Dedifferentiated amniotic fluid mesenchymal stem cell (primary cell): ENCODE data around the gene GTF3C2.
"Not testable (repeated sequence)": the region's sequence is repeated elsewhere in the genome, so short reads cannot be mapped to it uniquely, and the experiment has no call there.

ENCODE experiments used
- DNase-seq: peaks from one replicate; pipeline ENCODE4 v3.0.0-alpha.2; 2016; ENCODE audit errors: extremely low spot score

The GTF3C2 gene

DNA sequence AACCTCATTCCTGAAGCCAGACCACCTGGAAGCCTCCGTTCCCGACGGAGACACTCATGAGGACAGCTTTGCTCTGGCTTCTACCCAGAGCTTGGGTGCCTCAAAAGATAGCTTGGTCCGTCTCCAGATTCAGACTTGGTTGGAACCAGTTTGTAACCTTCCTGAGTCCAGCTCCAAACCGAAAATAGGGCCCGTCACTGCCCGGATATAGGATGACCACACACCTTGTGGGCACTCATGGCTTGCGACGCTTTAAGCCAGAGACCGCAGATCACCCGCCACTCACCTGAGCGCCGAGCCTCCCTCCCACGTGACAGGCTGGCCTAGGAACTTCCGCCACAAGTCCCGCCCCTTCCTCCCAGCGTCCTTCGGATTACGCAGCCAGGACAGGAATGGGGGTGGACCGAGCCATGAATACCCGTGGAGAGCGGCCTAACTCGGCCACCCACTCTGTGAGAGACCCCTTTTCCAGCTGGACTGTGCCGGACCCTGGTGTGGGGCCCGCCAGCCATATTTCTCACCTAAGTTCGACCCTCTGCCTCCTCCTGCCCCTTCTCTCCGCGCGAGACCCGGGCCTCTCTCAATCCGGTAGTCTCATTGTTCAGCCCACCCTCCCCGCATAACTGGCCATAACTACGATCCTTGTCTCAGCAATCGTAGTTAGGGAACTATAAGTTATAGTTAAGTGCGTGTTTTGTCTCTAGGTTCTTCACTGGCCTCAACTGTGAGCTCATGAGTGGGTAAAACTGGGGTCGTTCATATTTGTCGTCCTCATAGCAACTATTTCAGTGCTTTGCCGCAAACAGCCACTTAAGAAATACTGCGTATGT lies 33.6 kb downstream of the GTF3C2 start, which contains the start of gene MPV17:
Gene MPV17, minus strand, starts transcription at position 332 of the 830 bp plus-strand sequence. CDS start 580 bp downstream, outside the sequence.
- peak; percentile 88 for DNase-seq

GRCh38 chr2:27322301-27322765 lies 34.2 kb downstream of the GTF3C2 start:
- no peak for DNase-seq

GRCh38 chr2:27320958-27321543 lies 35.5 kb downstream of the GTF3C2 start:
- peak; percentile 76 for DNase-seq

- not testable (repeated sequence) for DNase-seq
Measured at GRCh38 chr2:27319839-27320238, 36.7 kb downstream of the GTF3C2 start.

DNA sequence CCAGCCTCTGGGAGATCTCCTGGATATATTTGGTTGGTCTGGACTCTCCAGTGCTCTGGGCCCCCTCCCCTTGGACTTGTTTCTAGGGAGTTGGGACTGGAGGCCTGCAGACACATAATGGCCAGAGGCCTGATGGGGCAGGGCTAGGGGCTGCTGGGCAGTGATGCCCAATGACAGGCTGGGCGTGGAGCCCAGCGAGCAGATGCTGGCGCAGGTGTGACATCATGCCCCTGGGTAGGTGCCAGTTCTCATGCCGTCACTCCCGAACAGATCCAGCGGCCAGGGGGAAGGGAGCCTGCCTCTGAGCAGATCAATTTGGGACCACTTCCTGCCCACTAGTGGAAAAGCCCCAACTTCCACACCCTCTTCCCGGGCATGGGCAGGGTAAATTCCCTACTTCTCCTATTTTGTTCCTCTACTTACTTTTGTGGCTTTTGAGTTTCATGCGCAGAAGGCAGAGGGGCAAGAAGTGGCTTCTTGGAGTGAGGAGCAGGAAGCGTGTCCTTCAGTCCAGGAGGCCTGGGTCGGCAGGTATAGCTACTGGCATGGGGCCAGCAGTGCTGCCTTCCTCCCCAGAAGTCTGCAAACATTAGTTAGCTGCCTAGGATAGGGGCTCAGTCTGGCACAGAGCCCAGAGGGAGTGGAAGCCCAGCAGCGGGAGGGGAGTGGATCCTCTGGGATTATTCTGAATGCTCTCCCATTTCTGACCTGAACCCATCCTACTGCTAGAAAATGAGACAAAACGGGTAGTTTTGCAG lies 39.7 kb downstream of the GTF3C2 start:
- DNase-seq = no peak

DNA sequence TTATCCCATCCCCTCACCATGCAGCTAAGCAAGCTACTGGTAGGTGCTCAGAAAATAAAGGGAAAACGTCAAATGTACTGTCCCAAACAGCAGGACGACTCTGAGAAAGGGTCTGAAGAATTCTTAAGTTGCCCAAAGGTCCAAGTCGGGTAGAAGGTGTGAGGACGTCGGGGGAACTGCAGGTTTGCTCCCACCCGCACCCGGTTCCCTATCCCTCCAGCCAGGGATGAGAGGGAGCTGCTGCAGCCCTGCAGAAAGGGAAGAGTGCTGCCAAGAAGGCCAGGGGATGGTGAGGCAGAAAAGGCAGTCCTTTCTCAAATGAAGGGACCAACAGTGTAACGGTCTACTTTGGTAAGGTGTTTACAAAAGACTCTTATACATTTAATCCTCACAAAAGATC lies 41.4 kb downstream of the GTF3C2 start:
- DNase-seq = no peak

DNA sequence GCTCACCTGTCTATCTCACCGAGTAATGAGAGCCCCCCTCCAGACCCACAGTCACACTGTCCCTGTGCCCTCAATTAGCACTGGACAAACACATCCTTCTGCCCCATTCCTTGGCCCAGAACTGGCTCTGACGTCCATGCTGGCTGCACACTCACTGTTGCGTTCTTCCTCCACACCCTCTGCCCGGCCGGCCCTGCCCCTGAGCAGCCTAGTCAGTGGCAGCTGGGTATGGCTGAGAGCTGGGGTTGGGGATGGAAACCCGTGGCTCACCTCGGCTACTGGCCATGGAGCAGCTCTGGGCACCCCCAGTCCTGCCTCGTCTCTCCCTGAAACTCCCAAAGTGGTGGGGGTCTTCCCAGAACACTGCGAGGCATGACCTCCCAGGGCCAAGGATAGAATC lies 41.9 kb downstream of the GTF3C2 start:
- no peak for DNase-seq

DNA sequence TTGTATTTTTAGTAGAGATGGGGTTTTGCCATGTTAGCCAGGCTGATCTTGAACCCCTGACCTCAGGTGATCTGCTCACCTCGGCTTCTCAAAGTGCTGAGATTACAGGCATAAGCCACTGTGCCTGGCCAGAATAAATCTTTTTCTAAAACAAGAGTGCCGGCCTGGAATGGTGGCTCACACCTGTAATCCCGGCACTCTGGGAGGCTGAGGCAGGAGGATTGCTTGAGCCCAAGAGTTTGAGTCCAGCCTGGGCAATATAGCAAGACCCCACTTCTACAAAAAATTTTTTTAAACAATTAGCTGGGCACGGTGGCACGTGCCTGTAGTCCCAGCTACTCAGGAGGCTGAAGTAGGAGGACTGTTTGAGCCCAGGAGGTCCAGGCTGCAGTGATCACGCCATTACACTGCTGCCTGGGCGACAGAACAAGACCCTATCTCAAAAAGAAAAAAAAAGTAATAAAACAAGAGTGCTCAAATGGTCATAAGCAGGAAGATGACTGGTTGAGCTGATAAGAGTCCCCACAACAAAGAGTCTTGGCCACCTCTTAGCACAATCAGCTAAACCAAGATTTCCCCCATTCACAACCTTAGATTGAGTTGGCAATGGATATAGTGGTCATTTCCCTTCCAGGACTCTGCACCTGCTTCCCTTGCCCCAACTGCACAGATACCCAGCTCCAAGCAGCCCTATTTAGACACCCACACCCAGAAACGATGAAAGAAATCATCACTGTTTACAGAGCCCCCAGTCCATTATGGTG lies 42.5 kb downstream of the GTF3C2 start:
- no peak for DNase-seq

- DNase-seq = no peak
Measured at GRCh38 chr2:27312152-27312551, 44.4 kb downstream of the GTF3C2 start.

- DNase-seq = no peak
Measured at GRCh38 chr2:27309651-27310050, 46.9 kb downstream of the GTF3C2 start.

GRCh38 chr2:27308359-27308881 lies 48.1 kb downstream of the GTF3C2 start, which contains the start of gene UCN:
Gene UCN, minus strand, starts transcription at chr2:27308445. Its CDS starts 550 bp downstream, at chr2:27307895.
- no peak for DNase-seq

DNA sequence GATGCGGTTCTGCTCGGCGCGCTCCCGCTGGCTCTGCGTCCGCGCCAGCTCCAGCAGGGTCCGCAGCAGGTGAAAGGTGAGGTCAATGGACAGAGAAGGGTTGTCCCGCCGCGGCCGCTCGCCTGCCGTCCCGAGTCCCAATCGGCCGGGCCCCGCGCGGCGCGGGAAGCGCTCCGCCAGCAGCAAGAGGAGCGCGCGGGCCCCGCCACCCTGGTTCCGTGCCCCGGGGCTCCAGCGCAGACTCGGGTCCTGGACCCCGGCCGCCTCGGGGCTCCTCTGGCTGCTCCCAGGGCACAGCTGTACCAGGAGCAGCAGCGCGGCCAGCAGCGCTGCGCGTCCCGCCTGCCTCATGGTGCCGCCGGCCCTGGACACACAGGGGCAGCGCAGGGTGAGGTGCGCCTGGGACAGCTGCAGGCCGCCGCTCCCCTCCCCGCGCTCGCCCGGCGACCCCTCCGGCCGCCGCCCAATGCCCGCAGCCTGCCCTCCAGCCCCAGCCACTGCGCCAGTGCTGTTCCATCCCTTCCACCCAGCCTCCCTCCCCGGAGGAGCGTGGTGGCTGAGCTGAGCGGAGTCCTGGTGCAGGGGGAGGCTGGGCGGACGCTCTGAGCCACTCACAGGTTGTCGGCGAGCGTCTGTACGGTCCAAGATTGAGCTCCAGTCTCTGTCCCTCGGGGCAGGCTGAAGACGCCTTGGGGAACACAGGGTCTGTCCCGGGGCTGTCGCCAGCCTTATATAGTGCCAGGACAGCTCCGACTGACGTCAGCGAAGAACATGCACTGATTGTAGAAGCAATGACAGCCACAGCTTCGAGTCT lies 48.8 kb downstream of the GTF3C2 start:
- no peak for DNase-seq

- DNase-seq = no peak
Measured at GRCh38 chr2:27307287-27307544, 49.3 kb downstream of the GTF3C2 start.

GRCh38 chr2:27306573-27307286 lies 49.8 kb downstream of the GTF3C2 start:
- DNase-seq = no peak

DNA sequence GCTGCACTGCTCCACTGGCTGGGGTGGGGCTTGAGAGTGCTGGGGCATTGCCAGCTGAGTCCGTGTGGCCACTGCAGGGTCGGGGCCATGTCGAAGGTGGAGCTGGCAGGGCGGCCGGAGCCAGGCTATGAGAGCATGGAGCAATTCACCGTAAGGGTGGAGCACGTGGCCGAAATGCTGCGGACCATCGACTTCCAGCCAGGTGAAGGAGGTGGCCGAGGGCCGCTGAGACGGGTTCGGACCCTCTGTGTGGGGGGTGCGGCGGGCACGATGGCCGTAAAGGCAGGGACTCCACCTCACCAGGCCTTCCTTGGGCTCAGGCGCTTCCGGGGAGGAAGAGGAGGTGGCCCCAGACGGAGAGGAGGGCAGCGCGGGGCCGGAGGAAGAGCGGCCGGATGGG lies 50.4 kb downstream of the GTF3C2 start:
- no peak for DNase-seq

- DNase-seq = no peak
Measured at GRCh38 chr2:27305516-27305915, 51.0 kb downstream of the GTF3C2 start.

- no peak for DNase-seq
Measured at GRCh38 chr2:27304488-27305240, 51.9 kb downstream of the GTF3C2 start.

DNA sequence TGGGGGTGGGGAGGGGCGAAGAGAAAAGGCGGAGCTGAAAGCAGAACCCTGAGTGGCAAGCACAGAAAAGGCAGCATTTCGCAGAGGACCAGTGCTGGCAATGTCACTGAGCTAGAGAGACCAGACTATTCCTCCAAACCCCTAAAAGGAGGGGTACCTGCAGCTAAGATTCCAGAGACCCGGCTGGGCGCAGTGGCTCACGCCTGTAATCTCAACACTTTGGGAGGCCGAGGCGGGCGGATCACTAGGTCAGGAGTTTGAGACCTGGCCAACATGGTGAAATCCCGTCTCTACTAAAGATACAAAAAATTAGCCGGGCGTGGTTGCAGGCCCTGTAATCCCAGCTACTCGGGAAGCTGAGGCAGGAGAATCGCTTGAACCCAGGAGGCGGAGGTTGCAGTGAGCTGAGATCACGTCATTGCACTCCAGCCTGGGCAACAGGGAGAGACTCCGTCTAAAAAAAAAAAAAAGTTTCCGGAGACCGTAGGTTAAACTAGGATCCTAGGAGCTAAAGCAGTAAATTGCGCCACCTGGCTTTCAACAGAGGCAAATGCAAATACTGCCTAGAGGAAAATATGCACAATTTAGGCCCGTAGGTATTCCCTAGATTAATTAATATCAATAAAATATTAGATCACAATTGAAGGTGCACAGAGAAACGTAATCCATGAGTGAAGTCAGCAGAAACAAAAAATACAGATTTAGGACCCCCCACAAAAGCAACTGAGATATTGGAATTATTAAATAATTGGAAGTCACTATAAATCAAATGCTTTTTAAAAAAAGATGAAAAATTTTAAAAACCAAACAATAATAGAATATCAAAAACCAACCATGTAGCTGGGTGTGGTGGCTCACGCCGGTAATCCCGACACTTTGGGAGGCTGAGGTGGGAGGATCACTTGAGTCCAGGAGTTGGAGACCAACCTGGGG lies 53.2 kb downstream of the GTF3C2 start:
- DNase-seq = peak; percentile 75
